Fibroblast of lung (primary cell): Measurements from ENCODE around the gene GRPEL2. TPM values are rescaled to one million over a fixed set of nuclear protein-coding genes. Genes with fewer than 3 reads are reported as not detected.

Source experiments
- DNase-seq, 2 donors: peaks; one replicate each; pipeline versions ENCODE4 v3.0.0 to v3.0.0-alpha.2; 2010; ENCODE audit warnings: low read depth in 2 of 2
- H2AFZ ChIP-seq: 2 replicates; pipeline ENCODE4 v1.5.1; 2012; ENCODE audit warnings: low read length, control low read depth, inconsistent platforms
- H3K27ac ChIP-seq: 2 replicates; pipeline ENCODE4 v1.5.1; 2011; ENCODE audit warnings: low read length, control low read depth; ENCODE audit not compliant: insufficient read depth
- H3K27me3 ChIP-seq: 2 replicates; pipeline ENCODE4 v1.5.1; 2011; ENCODE audit warnings: mild to moderate bottlenecking, low read length; ENCODE audit not compliant: control insufficient read depth, insufficient read depth
- H3K36me3 ChIP-seq: 2 replicates; pipeline ENCODE4 v1.5.1; 2011; ENCODE audit warnings: low read length; ENCODE audit not compliant: control insufficient read depth, insufficient read depth
- H3K4me1 ChIP-seq: 2 replicates; pipeline ENCODE4 v1.5.1; 2011; ENCODE audit warnings: low read length; ENCODE audit not compliant: control insufficient read depth, insufficient read depth; ENCODE audit errors: extremely low read depth
- H3K4me2 ChIP-seq: 2 replicates; pipeline ENCODE4 v1.5.1; 2011; ENCODE audit warnings: low read length, control low read depth; ENCODE audit not compliant: insufficient read depth; ENCODE audit errors: extremely low read depth
- H3K4me3 ChIP-seq, 4 experiments: fragments of 200-600 bp in 1 of 4; sonication (generic) in 1 of 4; replicated peaks in 1 of 4; 2 replicates each; pipeline ENCODE4 v1.5.1; 2011 to 2016; ENCODE audit warnings: low read length in 4 of 4, low read depth in 3 of 4, mild to moderate bottlenecking in 3 of 4, control low read depth in 2 of 4, inconsistent platforms in 1 of 4, mixed read lengths in 1 of 4; ENCODE audit not compliant: insufficient read depth in 1 of 4; ENCODE audit errors: control extremely low read depth in 1 of 4
- H3K79me2 ChIP-seq: 2 replicates; pipeline ENCODE4 v1.5.1; 2012; ENCODE audit warnings: mild to moderate bottlenecking, low read length, inconsistent platforms; ENCODE audit not compliant: control insufficient read depth, insufficient read depth
- H3K9ac ChIP-seq: 2 replicates; pipeline ENCODE4 v1.5.1; 2011; ENCODE audit warnings: mild to moderate bottlenecking, low read length, control low read depth; ENCODE audit not compliant: insufficient read depth
- H3K9me3 ChIP-seq: 2 replicates; pipeline ENCODE4 v1.5.1; 2012; ENCODE audit warnings: low read depth, low read length; ENCODE audit not compliant: control insufficient read depth, insufficient read depth
- H4K20me1 ChIP-seq: 2 replicates; pipeline ENCODE4 v1.5.1; 2011; ENCODE audit warnings: low read length; ENCODE audit not compliant: control insufficient read depth, insufficient read depth; ENCODE audit errors: extremely low read depth
- EZH2 ChIP-seq: IDR thresholded peaks from 2 replicates; pipeline ENCODE4 v1.5.1; 2012; ENCODE audit warnings: low read length, control low read depth, mild to moderate bottlenecking; ENCODE audit errors: missing control alignments
- polyA plus RNA-seq, 2 donors: library from polyadenylated mRNA; depleted of rRNA in 1 of 2; stranded (reverse) in 1 of 2; unstranded in 1 of 2; fragments of >200 nt; gene quantifications; 2 replicates each; pipeline ENCODE4 v1.2.1, GENCODE V29; 2011 to 2012; ENCODE audit warnings: missing spikeins in 1 of 2
- total RNA-seq: library from RNA; depleted of rRNA; stranded (reverse); fragments of >200 nt; gene quantifications from 2 replicates; pipeline ENCODE4 v1.2.1, GENCODE V29; 2014
- TF ChIP-seq, protein P1 (sequence below), 2 donors: IDR thresholded peaks in 1 of 2; conservative IDR thresholded peaks in 1 of 2; 1 replicate in 1 of 2; 2 replicates in 1 of 2; pipeline ENCODE4 v1.5.1; 2011 to 2012; ENCODE audit warnings: low read length in 2 of 2, control low read depth in 1 of 2, inconsistent platforms in 1 of 2, low read depth in 1 of 2, mild to moderate bottlenecking in 1 of 2

GRPEL2 gene
- total and polyA plus RNA-seq, 2 donors (not counting 1 experiment from before 2014, with no cell fraction given): 15.3 to 29.6 TPM

- H3K27ac ChIP-seq: no peak overlapping the region
- peak overlapping the region; percentile 61 for H3K4me2 ChIP-seq
- H3K36me3 ChIP-seq: no peaks in the 10 kb centered on the region
- H3K9me3 ChIP-seq: no peaks in the 10 kb centered on the region
- H3K79me2 ChIP-seq: peaks cover 22% of the 10 kb centered on the region
- DNase-seq: no peak
- TF ChIP-seq EZH2: no peak
- TF ChIP-seq, protein P1, sequence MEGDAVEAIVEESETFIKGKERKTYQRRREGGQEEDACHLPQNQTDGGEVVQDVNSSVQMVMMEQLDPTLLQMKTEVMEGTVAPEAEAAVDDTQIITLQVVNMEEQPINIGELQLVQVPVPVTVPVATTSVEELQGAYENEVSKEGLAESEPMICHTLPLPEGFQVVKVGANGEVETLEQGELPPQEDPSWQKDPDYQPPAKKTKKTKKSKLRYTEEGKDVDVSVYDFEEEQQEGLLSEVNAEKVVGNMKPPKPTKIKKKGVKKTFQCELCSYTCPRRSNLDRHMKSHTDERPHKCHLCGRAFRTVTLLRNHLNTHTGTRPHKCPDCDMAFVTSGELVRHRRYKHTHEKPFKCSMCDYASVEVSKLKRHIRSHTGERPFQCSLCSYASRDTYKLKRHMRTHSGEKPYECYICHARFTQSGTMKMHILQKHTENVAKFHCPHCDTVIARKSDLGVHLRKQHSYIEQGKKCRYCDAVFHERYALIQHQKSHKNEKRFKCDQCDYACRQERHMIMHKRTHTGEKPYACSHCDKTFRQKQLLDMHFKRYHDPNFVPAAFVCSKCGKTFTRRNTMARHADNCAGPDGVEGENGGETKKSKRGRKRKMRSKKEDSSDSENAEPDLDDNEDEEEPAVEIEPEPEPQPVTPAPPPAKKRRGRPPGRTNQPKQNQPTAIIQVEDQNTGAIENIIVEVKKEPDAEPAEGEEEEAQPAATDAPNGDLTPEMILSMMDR (conservative IDR thresholded peaks at IDR 0.05 in 1 of 2, IDR thresholded peaks at IDR 0.05 in 1 of 2; ENCODE audit: low read depth in 1 of 2, low read length in 2 of 2): no peak
- H2AFZ ChIP-seq: no peak overlapping the region
- no peaks in the 10 kb centered on the region for H4K20me1 ChIP-seq
- no peak overlapping the region for H3K9ac ChIP-seq
- no peaks in the 10 kb centered on the region for H3K27me3 ChIP-seq
- H3K4me3 ChIP-seq: no peak overlapping the region
- peaks cover 4% of the 10 kb centered on the region for H3K4me1 ChIP-seq
These were observed 1.1 kb upstream of the GRPEL2 start for GRCh38 chr5:149344151-149344550.

- Histone ChIP-seq H3K79me2 (peaks cover 22% of the 10 kb centered on the region), H3K9me3 (no peaks in the 10 kb centered on the region), H3K4me1 (peaks cover 4% of the 10 kb centered on the region), H3K9ac (peak overlapping the region; percentile 83), H3K4me2 (peak overlapping the region; percentile 91), H3K4me3 (peak overlapping the region; percentile 69 to 94 (median 83)), H2AFZ (peak overlapping the region; percentile 87), H3K27me3 (no peaks in the 10 kb centered on the region), H4K20me1 (no peaks in the 10 kb centered on the region), H3K36me3 (peaks cover 7% of the 10 kb centered on the region), H3K27ac (peak overlapping the region; percentile 74)
- no peak for TF ChIP-seq EZH2
- TF ChIP-seq, protein P1 (conservative IDR thresholded peaks at IDR 0.05 in 1 of 2, IDR thresholded peaks at IDR 0.05 in 1 of 2; ENCODE audit: low read depth in 1 of 2, low read length in 2 of 2): no peak
- DNase-seq: peak; percentile 50 to 56
These were observed 558 bp downstream of the GRPEL2 start for GRCh38 chr5:149345892-149346222.

DNA sequence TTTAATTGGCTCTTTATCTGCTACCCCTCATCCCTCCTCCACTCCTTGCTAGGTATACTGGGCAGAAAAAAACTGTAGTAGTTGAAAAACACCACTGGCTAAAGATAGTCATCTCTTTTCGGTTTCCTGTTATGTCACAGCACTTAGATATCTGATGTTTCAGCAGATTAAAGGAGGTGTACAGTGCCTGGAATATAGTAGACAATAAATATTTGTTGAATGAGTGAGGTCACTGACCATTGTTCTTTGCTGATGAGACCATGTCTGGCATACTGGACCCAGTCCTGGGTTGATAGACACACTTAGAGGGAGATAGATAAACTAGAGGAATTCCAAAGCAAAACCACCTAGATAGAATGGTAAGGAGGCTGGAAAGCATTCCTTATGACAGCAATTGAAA lies 3.2 kb downstream of the GRPEL2 start:
- Histone ChIP-seq H3K4me2 (no peak overlapping the region), H3K9ac (no peak overlapping the region), H3K36me3 (peaks cover 14% of the 10 kb centered on the region), H3K4me1 (peaks cover 4% of the 10 kb centered on the region), H3K9me3 (no peaks in the 10 kb centered on the region), H3K27ac (no peak overlapping the region), H3K27me3 (no peaks in the 10 kb centered on the region), H2AFZ (no peak overlapping the region), H4K20me1 (no peaks in the 10 kb centered on the region), H3K79me2 (peaks cover 22% of the 10 kb centered on the region), H3K4me3 (no peak overlapping the region)
- no peak for DNase-seq
- TF ChIP-seq, protein P1 (conservative IDR thresholded peaks at IDR 0.05 in 1 of 2, IDR thresholded peaks at IDR 0.05 in 1 of 2; ENCODE audit: low read depth in 1 of 2, low read length in 2 of 2): no peak
- TF ChIP-seq EZH2: no peak
